ENCODE measurements around the gene RHOG.
A peak's percentile ranks its signal among the peaks of the same experiment; 100 is the strongest.
"Not testable (repeated sequence)": the region's sequence is repeated elsewhere in the genome, so short reads cannot be mapped to it uniquely, and the experiment has no call there.

Gene RHOG

DNA sequence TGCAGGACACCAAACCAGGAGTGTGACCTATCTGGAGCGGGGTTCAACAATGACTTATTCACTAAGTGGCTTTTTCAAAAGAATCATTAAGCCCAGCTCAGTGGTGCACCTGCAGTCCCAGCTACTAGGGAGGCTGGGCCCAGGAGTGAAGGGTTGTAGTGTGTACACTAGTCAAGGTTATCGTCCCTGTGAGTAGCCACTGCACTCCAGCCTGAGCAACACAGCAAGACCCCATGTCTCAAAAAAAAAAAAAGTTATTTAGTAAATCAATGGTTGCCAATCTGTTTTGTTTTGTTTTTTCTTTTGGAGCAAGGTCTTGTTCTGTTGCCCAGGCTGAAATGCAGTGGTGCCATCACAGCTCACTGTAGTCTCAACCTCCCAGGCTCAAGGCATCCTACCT, 7.9 kb downstream of the RHOG start:
- DNase-seq: no peak

DNA sequence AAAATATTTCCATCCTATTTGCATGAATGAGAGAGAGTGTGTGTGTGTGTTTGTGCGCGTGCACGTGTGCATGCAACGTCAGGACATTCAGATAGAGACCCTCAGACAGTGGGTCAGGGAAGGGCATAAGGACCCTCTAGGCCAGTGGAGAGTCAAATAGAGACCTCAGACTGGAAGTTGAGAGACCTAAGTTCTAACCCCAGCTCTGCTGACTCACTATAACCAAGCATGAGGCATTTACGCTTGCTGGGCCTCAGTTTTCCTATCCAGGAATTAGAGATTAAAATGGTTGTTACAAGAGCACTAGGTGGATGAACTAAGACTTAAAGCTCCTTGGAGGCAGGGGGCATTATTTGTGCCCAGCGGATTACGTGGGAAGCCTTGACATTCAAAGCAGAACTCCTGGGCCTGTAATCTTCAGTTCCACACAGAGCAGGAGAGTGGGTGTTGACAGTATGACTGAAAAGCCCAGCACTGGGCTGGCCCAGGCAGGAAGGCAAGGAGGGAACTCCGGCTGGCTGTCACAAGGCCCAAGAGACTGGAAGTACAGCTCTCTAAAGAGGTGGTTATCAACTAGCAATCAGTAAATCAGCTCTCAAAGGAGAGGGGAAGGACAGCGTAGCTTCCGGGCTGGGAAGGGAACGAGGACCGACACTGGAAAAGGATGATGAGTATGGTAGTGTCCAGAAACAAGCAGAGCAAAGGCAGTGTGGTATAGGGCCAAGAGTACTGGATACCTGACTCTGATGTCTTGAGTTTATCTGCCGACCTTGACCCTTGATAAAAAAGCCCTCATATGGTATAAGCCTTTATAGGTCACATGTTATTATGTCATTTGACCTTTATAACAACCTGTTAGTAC, 9.2 kb downstream of the RHOG start:
- no peak for DNase-seq

- no peak for DNase-seq
Observed at GRCh38 chr11:3830730-3831129, 10.0 kb downstream of the RHOG start.

- no peak for DNase-seq
Observed at GRCh38 chr11:3830088-3830487, 10.7 kb downstream of the RHOG start.

- no peak for DNase-seq
Observed at GRCh38 chr11:3827434-3828186, 13.1 kb downstream of the RHOG start.

DNA sequence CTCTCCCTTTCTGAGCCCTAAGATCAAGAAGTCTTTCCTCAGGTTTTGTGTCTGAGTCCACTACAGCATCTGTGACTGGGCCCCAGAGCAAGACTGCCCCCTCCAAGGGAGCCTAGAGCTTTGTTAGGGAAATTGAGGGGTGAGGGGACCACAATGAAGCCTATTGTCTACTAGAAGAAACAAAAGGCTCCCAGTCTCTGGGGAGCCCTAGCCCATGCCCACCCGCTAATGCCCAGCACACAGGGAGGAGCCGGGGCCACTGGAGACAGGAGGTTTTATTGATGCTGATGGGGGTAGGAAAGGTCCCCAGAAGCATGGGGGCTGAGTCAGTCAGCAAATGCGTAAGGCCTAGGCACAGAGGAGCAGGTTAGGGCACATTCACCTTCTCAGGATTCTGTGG, 14.0 kb downstream of the RHOG start:
- DNase-seq: no peak

GRCh38 chr11:3825473-3826154, 15.1 kb downstream of the RHOG start:
- no peak for DNase-seq

GRCh38 chr11:3824714-3825472, 15.9 kb downstream of the RHOG start:
- DNase-seq: peak; percentile 86

DNA sequence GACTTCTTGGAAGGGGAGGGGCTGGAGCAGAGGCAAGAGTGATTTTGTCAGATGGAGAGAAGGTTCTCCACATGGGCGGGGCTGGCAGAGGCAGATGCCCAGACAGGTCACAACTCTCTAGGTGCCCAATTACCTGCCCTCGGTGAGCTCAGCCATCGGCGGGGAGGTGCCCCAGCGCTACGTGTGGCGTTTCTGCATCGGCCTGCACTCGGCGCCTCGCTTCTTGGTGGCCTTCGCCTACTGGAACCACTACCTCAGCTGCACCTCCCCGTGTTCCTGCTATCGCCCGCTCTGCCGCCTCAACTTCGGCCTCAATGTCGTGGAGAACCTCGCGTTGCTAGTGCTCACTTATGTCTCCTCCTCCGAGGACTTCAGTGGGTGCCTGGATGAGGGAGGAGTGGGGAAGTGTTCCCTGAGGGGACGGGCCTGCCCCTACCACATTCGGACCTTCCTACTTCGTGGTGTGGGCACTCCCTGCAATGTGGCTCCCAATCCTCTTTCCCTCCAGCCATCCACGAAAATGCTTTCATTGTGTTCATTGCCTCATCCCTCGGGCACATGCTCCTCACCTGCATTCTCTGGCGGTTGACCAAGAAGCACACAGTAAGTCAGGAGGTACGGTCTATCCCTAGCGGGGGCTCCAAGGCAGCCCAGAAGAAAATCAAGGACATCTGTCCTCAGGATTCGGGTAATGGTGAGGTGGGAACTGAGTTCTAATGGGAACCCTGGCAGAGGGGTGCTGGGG, 16.8 kb downstream of the RHOG start:
- DNase-seq: no peak

DNA sequence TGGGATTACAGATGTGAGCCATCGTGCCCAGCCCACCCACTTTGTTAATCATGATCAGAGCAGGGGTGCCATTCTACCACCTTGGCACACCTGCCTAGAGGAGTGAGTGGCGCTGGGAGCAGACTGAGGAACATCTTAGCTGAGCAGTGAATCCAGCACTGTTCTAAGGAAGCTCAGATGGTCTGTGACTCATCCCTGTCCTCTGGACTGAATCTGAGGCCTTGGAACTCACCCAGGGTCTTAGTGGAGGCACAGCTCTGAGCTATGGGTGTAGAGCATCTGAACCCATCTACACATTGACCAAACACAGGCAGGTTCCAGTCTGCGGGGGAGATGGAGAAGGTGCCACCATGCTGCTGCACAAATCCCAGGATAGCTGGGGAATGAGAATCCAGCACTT, 17.5 kb downstream of the RHOG start:
- DNase-seq: no peak

DNA sequence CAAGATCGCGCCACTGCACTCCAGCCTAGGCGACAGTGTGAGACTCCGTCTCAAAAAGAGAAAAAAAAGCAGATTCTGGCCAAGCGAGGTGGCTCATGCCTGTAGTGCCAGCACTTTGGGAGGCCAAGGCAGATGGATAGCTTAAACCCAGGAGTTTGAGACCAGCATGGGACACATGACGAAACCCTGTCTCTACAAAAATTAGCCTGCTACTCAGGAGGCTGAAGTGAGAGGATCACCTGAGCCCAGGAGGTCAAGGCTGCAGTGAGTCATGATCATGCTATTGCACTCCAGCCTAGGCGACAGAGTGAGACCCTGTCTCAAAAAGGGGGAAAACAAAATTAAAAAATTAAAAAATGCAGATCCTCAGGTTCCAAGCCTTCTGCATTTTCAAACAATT, 18.4 kb downstream of the RHOG start:
- no peak for DNase-seq

DNA sequence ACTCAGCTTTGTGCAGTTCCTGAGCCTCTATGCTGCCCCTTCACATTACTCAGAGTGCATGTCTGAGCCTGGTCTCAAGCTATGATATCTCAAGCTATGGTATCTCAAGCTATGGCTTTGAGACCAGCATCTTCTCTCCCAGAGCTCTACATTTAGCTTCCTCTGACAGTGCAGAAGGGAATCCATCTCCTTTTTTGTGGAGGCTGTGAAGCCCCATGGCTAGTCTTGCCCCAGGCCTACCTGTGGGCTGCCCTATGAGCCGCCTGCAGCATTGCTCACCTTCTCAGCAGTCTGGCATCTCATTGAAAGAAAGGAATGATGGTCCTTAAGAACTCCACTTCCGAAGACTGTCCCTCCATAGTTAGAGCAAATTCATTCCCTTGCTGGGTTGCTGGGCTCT, 19.8 kb downstream of the RHOG start:
- DNase-seq: no peak

GRCh38 chr11:3817181-3817800, 23.5 kb downstream of the RHOG start:
- no peak for DNase-seq

GRCh38 chr11:3816673-3817072, 24.1 kb downstream of the RHOG start:
- DNase-seq: no peak

GRCh38 chr11:3815845-3816244, 24.9 kb downstream of the RHOG start:
- DNase-seq: no peak

- DNase-seq: not testable (repeated sequence)
Observed at GRCh38 chr11:3814832-3815231, 25.9 kb downstream of the RHOG start.

GRCh38 chr11:3810951-3811350, 29.8 kb downstream of the RHOG start:
- DNase-seq: no peak

- DNase-seq: no peak
Observed at GRCh38 chr11:3810446-3810845, 30.3 kb downstream of the RHOG start.

DNA sequence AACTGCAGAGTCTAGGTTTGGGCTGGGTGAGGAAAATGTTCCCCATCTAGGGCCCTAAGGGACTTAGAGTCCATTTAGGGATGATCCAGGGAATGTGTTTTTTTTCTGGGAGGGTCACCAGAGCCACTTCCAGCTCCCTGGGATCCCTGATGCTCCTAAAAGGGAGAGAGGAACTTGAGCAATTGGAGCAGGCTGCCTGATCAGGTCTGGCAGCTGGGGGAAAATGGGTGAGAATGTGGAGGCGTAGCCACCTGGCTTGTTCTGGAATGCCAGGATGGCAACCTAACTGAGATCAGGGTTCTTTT, 31.2 kb downstream of the RHOG start:
- no peak for DNase-seq

DNA sequence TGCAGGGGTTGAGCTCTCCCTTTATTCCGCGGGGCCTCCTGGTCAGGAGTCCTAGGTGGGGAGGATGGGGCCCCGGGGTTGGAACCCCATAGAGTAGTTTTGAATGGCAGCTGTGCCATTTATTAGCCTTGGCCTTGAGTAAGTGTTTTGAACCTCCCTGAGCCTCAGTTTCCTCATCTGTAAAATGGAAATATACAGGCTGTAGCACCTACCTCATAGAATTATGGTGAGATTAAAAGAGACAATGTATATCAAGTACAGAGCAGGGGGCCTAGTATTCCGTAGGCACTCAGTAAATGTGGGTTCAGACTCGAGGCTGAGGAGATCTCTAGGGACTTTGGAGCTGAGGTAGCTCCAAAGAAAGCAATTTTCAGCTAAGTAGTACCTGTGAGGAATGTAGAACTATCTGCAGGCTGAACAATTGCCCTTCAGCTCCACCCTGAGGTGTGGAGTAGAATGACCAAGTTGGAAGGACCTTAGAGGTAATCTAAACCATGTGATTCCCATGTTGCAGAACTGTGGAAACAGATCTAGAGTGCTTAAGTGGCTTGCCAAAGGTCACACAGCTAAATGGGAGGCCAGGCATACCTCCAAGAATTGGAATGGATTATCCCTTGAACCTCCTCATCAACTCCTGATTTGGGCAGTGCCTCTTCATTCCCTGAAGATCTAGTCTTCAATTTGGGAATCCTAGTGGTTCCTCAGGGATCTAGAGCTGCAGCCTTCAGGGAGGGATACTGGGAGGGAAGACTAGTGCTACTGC, 31.7 kb downstream of the RHOG start:
- DNase-seq: peak; percentile 68

Measured in CD4-positive, alpha-beta T cell treated with Interleukin-12 subunit alpha and Interleukin-12 subunit beta, for 1 hour (primary cell).